Measurements from ENCODE around the gene ZBTB4.
A peak's percentile ranks its signal among the peaks of the same experiment; 100 is the strongest.
"Not testable (repeated sequence)": the region's sequence is repeated elsewhere in the genome, so short reads cannot be mapped to it uniquely, and the experiment has no call there.

Gene ZBTB4

DNA sequence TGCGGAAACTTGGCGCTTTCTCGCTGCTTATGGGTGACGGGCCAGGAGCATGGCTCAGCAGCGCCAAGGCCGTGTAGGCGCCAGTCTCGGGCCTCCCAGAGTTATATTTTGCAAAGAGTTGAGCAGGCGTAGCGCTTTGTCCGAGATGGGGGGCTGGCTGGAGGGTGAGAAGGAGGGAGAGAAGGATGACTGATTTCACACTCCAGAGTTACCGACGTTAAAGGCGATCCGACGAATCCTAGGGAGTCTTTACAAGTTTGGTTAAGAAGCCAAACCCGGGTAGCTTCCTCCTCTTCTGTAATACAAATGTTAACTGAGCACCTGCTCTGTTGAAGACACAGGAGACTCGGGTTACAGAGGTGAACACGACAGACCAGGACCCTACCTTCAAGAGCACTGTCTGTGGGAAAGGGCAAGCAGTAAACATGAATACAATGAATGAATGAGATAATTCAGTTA is 5.5 kb upstream of the ZBTB4 start:
- H3K36me3 ChIP-seq (ENCODE audit: insufficient read depth), result no peaks in the 10 kb centered on the region
- no peaks in the 10 kb centered on the region for H4K20me1 ChIP-seq (ENCODE audit: insufficient read depth)
- H3K27me3 ChIP-seq (ENCODE audit: insufficient read depth, low read depth), result no peaks in the 10 kb centered on the region
- H2AFZ ChIP-seq (ENCODE audit: low read depth), result no peak overlapping the region
- H3K79me2 ChIP-seq (ENCODE audit: insufficient read depth, low read depth), result peaks cover 27% of the 10 kb centered on the region
- peak overlapping the region; percentile 12; the same call in 1 of the 2 replicates for H3K9ac ChIP-seq
- H3K4me1 ChIP-seq (ENCODE audit: low read depth, poor library complexity, severe bottlenecking), result no peaks in the 10 kb centered on the region
- H3K27ac ChIP-seq, result no peak overlapping the region
- TF ChIP-seq, protein P1, sequence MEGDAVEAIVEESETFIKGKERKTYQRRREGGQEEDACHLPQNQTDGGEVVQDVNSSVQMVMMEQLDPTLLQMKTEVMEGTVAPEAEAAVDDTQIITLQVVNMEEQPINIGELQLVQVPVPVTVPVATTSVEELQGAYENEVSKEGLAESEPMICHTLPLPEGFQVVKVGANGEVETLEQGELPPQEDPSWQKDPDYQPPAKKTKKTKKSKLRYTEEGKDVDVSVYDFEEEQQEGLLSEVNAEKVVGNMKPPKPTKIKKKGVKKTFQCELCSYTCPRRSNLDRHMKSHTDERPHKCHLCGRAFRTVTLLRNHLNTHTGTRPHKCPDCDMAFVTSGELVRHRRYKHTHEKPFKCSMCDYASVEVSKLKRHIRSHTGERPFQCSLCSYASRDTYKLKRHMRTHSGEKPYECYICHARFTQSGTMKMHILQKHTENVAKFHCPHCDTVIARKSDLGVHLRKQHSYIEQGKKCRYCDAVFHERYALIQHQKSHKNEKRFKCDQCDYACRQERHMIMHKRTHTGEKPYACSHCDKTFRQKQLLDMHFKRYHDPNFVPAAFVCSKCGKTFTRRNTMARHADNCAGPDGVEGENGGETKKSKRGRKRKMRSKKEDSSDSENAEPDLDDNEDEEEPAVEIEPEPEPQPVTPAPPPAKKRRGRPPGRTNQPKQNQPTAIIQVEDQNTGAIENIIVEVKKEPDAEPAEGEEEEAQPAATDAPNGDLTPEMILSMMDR (conservative IDR thresholded peaks at IDR 0.05; ENCODE audit: low read depth, low read length), result no peak
- no peak overlapping the region for H3K4me3 ChIP-seq (IDR thresholded peaks at IDR 0.05; ENCODE audit: insufficient read depth, low read depth, low read length)
- H3K4me2 ChIP-seq, result no peak overlapping the region

DNA sequence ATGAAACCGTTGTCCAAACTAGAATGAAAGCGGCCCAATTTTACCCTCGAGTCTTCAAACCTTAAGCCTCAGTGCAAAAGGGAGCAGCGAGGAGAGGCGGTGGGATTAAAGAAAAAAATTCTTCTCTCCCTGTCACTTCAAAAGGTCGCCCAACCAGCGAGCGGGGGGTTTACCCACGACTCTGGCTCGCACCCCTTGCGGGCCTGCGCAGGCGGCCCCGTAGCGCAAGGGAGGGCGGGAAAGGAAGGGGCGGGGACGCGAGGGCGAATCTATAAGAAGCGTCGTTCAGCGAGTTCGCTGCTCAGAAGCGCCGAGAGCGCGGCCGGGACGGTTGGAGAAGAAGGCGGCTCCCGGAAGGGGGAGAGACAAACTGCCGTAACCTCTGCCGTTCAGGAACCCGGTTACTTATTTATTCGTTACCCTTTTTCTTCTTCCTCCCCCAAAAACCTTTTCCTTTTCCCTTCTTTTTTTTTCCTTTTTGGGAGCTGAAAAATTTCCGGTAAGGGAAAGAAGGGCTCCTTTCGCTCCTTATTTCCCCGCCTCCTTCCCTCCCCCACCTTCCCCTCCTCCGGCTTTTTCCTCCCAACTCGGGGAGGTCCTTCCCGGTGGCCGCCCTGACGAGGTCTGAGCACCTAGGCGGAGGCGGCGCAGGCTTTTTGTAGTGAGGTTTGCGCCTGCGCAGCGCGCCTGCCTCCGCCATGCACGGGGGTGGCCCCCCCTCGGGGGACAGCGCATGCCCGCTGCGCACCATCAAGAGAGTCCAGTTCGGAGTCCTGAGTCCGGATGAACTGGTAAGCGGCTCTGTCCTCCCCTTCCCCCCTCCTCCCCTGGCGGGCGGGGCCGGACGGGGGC is 4.9 kb upstream of the ZBTB4 start, which contains the start of gene POLR2A:
TSS of gene POLR2A (plus strand) at position 300 of the 852 bp plus-strand sequence.
- Histone ChIP-seq H3K4me2 (peak within 1 kb of the TSS; percentile 29; the same call in 1 of the 2 replicates), H3K4me1 (ENCODE audit: low read depth, poor library complexity, severe bottlenecking) (no peaks in the 10 kb centered on the region), H2AFZ (ENCODE audit: low read depth) (no peak within 1 kb of the TSS), H3K79me2 (ENCODE audit: insufficient read depth, low read depth) (peaks cover 23% of the 10 kb centered on the region), H3K9ac (peak within 1 kb of the TSS; percentile 97), H3K27ac (peak within 1 kb of the TSS; percentile 97), H3K36me3 (ENCODE audit: insufficient read depth) (no peaks in the 10 kb centered on the region), H3K4me3 (IDR thresholded peaks at IDR 0.05; ENCODE audit: insufficient read depth, low read depth, low read length) (no peak within 1 kb of the TSS), H4K20me1 (ENCODE audit: insufficient read depth) (no peaks in the 10 kb centered on the region), H3K27me3 (ENCODE audit: insufficient read depth, low read depth) (no peaks in the 10 kb centered on the region)
- TF ChIP-seq, protein P1 (conservative IDR thresholded peaks at IDR 0.05; ENCODE audit: low read depth, low read length), result no peak

- Histone ChIP-seq H3K27me3 (ENCODE audit: insufficient read depth, low read depth) (no peaks in the 10 kb centered on the region), H3K36me3 (ENCODE audit: insufficient read depth) (no peaks in the 10 kb centered on the region), H3K79me2 (ENCODE audit: insufficient read depth, low read depth) (peaks cover 18% of the 10 kb centered on the region), H3K4me1 (ENCODE audit: low read depth, poor library complexity, severe bottlenecking) (no peaks in the 10 kb centered on the region), H3K4me3 (IDR thresholded peaks at IDR 0.05; ENCODE audit: insufficient read depth, low read depth, low read length) (no peak overlapping the region), H2AFZ (ENCODE audit: low read depth) (no peak overlapping the region), H3K9ac (peak overlapping the region; percentile 97), H4K20me1 (ENCODE audit: insufficient read depth) (no peaks in the 10 kb centered on the region), H3K27ac (peak overlapping the region; percentile 97), H3K4me2 (peak overlapping the region; percentile 29; the same call in 1 of the 2 replicates)
- TF ChIP-seq, protein P1 (conservative IDR thresholded peaks at IDR 0.05; ENCODE audit: low read depth, low read length), result no peak
Observed at GRCh38 chr17:7483255-7484066, 4.0 kb upstream of the ZBTB4 start.

DNA sequence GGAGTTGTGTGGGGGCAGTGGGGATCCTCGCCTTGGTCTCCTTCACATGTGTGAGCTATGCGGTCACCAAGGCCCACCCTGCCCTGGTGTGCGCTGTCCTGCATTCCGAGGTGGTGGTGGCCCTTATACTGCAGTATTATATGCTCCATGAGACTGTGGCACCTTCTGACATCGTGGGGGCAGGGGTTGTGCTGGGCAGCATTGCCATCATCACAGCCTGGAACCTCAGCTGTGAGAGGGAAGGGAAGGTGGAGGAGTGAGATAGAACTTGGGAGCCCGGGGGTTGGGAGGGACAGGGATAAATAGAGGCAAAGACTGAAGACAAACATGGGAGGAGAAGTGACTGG is 3.3 kb upstream of the ZBTB4 start:
- Histone ChIP-seq H3K9ac (peak overlapping the region; percentile 97; the same call in 1 of the 2 replicates), H3K27ac (peak overlapping the region; percentile 97), H3K79me2 (ENCODE audit: insufficient read depth, low read depth) (peaks cover 18% of the 10 kb centered on the region)
- not testable (repeated sequence) for H3K4me2 ChIP-seq; H3K4me1 ChIP-seq (ENCODE audit: low read depth, poor library complexity, severe bottlenecking); H3K27me3 ChIP-seq (ENCODE audit: insufficient read depth, low read depth); H3K36me3 ChIP-seq (ENCODE audit: insufficient read depth); H4K20me1 ChIP-seq (ENCODE audit: insufficient read depth); H3K4me3 ChIP-seq (IDR thresholded peaks at IDR 0.05; ENCODE audit: insufficient read depth, low read depth, low read length); H2AFZ ChIP-seq (ENCODE audit: low read depth)

DNA sequence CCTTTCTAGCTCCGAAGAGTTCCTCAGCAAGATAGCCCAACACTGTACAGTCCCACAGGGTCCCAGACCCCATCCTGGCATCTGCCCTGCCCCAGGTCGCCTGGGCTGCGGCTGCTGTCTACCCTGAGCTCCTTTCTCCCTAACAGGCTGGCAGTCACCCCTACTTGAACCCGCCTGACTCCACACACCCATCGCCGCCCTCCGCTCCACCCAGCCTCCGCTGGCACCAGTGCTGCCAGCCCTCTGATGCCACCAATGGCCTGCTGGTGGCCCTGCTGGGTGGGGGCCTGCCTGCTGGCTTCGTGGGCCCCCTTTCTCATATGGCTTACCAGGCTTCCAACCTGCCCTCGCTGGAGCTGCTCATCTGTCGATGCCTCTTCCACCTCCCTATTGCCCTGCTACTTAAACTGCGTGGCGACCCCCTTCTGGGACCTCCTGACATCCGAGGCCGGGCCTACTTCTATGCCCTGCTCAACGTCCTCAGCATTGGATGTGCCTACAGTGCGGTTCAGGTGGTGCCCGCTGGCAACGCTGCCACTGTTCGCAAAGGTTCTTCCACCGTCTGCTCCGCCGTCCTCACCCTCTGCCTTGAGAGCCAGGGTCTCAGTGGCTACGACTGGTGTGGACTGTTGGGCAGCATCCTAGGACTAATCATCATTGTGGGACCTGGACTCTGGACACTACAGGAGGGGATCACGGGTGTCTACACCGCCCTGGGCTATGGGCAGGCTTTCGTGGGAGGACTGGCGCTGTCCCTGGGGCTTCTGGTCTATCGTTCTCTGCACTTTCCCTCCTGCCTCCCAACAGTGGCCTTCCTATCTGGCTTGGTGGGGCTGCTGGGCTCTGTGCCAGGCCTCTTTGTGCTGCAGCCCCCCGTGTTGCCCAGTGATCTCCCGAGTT is 2.7 kb upstream of the ZBTB4 start:
- H3K27me3 ChIP-seq (ENCODE audit: insufficient read depth, low read depth); H3K27ac ChIP-seq; H3K4me2 ChIP-seq; H3K4me3 ChIP-seq (IDR thresholded peaks at IDR 0.05; ENCODE audit: insufficient read depth, low read depth, low read length); H2AFZ ChIP-seq (ENCODE audit: low read depth); H3K9ac ChIP-seq; H3K4me1 ChIP-seq (ENCODE audit: low read depth, poor library complexity, severe bottlenecking); H4K20me1 ChIP-seq (ENCODE audit: insufficient read depth); H3K36me3 ChIP-seq (ENCODE audit: insufficient read depth): not testable (repeated sequence)
- H3K79me2 ChIP-seq (ENCODE audit: insufficient read depth, low read depth), result peaks cover 18% of the 10 kb centered on the region

DNA sequence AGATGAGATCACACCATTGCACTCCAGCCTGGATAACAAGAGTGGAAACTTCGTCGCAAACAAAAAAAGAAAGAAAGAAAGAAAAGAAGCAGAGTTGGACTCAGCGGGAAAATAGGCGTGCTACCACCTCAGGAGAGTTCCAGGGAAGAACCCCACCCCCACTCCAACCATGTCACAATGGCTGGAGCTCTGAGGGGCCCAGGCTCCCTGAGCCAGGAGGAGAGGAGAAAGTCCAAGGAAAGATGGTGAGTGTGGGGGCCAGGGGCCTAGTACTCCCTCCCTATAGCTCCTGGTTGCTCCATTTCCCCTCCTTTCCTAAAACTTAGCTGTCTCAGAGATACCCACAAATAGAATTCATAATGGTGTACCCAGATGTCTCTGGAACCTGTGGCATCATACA is 1.8 kb upstream of the ZBTB4 start, which contains the start of gene SLC35G6:
TSS of gene SLC35G6 (plus strand) at position 172 of the 400 bp plus-strand sequence. CDS start at position 243, 71 bp downstream.
- H3K4me3 ChIP-seq (IDR thresholded peaks at IDR 0.05; ENCODE audit: insufficient read depth, low read depth, low read length); H3K4me2 ChIP-seq: not testable (repeated sequence)

More for the DNA sequence above, 1.8 kb upstream of the ZBTB4 start, which contains the start of gene SLC35G6:
- not testable (repeated sequence) for H3K27me3 ChIP-seq (ENCODE audit: insufficient read depth, low read depth); H3K36me3 ChIP-seq (ENCODE audit: insufficient read depth); H3K9ac ChIP-seq; H4K20me1 ChIP-seq (ENCODE audit: insufficient read depth); H2AFZ ChIP-seq (ENCODE audit: low read depth); H3K27ac ChIP-seq; H3K4me1 ChIP-seq (ENCODE audit: low read depth, poor library complexity, severe bottlenecking)
- H3K79me2 ChIP-seq (ENCODE audit: insufficient read depth, low read depth), result peaks cover 14% of the 10 kb centered on the region

Measured in KMS-11 (cell line).